ENCODE measurements around the gene WDR33. TPM values are rescaled to one million over a fixed set of nuclear protein-coding genes. Genes with fewer than 3 reads are reported as not detected.
A peak's percentile ranks its signal among the peaks of the same experiment; 100 is the strongest.

Gene WDR33
- total RNA-seq, 2 donors from 2014 or later = 25.4 to 41.9 TPM

DNA sequence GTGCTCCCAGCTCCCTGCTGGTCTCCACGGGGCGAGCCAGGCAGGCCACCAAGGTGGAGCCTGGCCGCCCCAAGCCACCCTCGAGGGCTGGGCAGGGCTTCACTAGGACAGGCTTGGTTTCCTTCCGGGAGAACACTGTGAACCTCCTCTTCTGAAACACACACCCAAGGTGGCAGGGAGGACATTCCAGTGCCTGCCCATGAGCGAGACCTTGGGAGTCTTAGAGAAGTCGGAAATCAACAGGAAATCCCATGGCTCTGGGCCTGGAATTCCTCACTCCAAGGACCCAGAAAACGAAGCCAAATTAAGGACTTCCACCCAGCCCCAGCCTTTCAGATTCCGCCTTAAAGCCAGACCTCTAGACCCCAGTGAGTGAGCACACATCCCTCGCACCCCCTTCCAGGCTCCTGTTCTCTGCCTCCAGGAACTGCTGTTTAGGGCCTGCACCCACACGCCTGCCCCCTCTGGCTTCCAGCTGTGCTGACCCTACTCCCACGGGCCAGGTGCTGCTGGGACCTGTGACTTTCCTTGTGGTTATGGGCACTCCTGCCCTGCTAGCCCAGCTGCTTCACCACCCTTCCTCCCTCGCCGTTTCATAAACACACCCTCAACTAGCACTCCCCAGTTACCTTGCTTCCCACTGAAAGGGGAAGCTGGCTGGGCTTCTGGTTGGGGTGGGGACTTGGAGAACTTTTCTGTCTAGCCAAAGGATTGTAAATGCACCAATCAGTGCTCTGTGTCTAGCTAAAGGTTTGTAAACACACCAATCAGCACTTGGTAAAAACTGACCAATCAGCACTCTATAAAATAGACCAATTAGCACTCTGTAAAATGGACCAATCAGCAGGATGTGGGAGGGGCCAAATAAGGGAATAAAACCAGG lies 151.3 kb downstream of the WDR33 start:
- TF ChIP-seq POLR2AphosphoS5 (IDR thresholded peaks at IDR 0.05) (peak; percentile 26), POLR2A (IDR thresholded peaks at IDR 0.05) (no peak)
- intact Hi-C loops (cut with DNase I) = no loop called here
- no peak for DNase-seq (ENCODE audit: low spot score)
- no peaks in the 10 kb centered on the region for H3K4me1 ChIP-seq (replicated peaks)
- no peaks in the 10 kb centered on the region for H3K36me3 ChIP-seq
- H3K27ac ChIP-seq = peak overlapping the region in 1 of 2 donors; percentile 13
- WGBS = 66% methylated on average over 14 of the region's 14 CpGs
- no peaks in the 10 kb centered on the region for H3K9me3 ChIP-seq
- H3K27me3 ChIP-seq (replicated peaks; ENCODE audit: insufficient read depth) = peaks cover 2% of the 10 kb centered on the region
- no peak overlapping the region for H3K4me3 ChIP-seq

DNA sequence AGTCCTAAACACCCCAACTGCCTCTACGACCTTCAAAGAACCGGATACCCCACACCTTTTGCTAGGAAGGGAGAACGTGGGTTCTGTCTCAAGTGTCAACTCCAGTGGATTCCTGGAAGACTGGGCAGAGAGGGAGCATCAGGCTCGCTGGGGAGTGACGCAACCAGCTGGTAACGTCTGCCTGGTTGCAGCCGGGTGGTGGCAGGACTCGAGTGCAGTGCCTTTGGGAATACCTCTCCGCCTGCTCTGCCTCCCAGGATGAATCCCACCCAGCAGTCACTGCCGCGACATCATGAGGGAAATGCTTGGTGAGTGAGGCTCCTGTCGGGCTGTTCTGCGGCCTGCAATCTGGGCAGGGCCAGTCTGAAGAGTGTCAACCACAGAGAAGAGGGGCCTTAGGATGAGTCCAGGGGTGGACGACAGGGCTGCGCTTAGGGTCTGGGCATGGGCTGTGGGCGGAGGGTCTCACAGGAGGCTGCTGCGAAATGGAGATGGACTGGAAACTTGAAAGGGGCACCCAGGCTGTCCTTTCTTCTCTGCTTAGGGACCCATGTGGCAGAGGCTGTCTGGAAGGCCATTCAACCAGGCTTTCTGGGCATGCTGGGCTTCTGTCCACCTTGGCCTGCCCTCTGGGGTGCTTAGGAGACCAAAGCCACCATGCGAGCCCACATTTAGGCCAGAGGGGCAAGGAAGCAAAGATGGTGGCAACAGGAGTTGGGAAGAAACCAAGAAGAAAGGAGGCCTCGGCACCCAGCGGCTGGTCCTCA lies 152.1 kb downstream of the WDR33 start:
- H3K36me3 ChIP-seq = no peaks in the 10 kb centered on the region
- H3K4me1 ChIP-seq (replicated peaks) = no peaks in the 10 kb centered on the region
- H3K4me3 ChIP-seq = no peak overlapping the region
- H3K9me3 ChIP-seq = no peaks in the 10 kb centered on the region
- H3K27me3 ChIP-seq (replicated peaks; ENCODE audit: insufficient read depth) = peaks cover 2% of the 10 kb centered on the region
- H3K27ac ChIP-seq = peak overlapping the region in 1 of 2 donors; percentile 13
- WGBS = 73% methylated on average over 17 of the region's 20 CpGs
- DNase-seq (ENCODE audit: low spot score) = no peak
- intact Hi-C loops (cut with DNase I) = no loop called here
- TF ChIP-seq CTCF (IDR thresholded peaks at IDR 0.05) (no peak), POLR2A (IDR thresholded peaks at IDR 0.05) (no peak), POLR2AphosphoS5 (IDR thresholded peaks at IDR 0.05) (no peak)

DNA sequence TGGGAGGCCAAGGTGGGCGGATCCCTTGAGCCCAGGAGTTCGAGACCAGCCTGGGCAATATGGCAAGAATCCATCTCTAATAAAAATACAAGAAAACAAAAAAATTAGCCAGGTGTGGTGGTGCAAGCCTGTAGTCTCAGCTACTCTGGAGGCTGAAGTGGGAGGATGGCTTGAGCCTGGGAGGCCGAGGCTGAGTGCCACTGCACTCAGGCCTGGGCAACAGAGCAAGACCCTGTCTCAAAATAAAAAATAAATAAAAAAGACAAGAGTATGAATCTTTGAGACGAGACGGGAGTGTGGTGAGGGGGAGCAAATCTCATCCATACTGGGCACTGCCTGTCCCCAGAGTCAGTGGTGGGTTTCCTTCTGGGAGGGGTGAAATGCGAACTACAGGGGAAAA lies 152.8 kb downstream of the WDR33 start:
- TF ChIP-seq POLR2A (IDR thresholded peaks at IDR 0.05) = no peak
- no peak for TF ChIP-seq CTCF (IDR thresholded peaks at IDR 0.05)
- TF ChIP-seq POLR2AphosphoS5 (IDR thresholded peaks at IDR 0.05) = no peak
- Histone ChIP-seq H3K36me3 (no peaks in the 10 kb centered on the region), H3K27me3 (replicated peaks; ENCODE audit: insufficient read depth) (no peaks in the 10 kb centered on the region), H3K4me3 (no peak overlapping the region), H3K4me1 (replicated peaks) (no peaks in the 10 kb centered on the region), H3K9me3 (no peaks in the 10 kb centered on the region), H3K27ac (no peak overlapping the region)
- no peak for DNase-seq (ENCODE audit: low spot score)
- intact Hi-C loops (cut with DNase I) = no loop called here
- 84% methylated on average over 6 of the region's 6 CpGs for WGBS

- TF ChIP-seq CTCF (IDR thresholded peaks at IDR 0.05) (no peak), POLR2A (IDR thresholded peaks at IDR 0.05) (no peak), POLR2AphosphoS5 (IDR thresholded peaks at IDR 0.05) (no peak)
Observed at GRCh38 chr2:127657232-127657595, 153.8 kb downstream of the WDR33 start.

GRCh38 chr2:127656569-127657231 lies 154.3 kb downstream of the WDR33 start:
- Histone ChIP-seq H3K27me3 (replicated peaks; ENCODE audit: insufficient read depth) (no peaks in the 10 kb centered on the region), H3K4me1 (replicated peaks) (no peaks in the 10 kb centered on the region), H3K27ac (no peak overlapping the region), H3K36me3 (no peaks in the 10 kb centered on the region), H3K9me3 (no peaks in the 10 kb centered on the region), H3K4me3 (no peak overlapping the region)
- 89% methylated on average over 15 of the region's 15 CpGs for WGBS
- no peak for TF ChIP-seq CTCF (IDR thresholded peaks at IDR 0.05)
- TF ChIP-seq POLR2A (IDR thresholded peaks at IDR 0.05) = no peak
- TF ChIP-seq POLR2AphosphoS5 (IDR thresholded peaks at IDR 0.05) = no peak
- no peak for DNase-seq (ENCODE audit: low spot score)
- intact Hi-C loops (cut with DNase I) = no loop called here

More at GRCh38 chr2:127657232-127657595, 153.8 kb downstream of the WDR33 start:
- Histone ChIP-seq H3K36me3 (no peaks in the 10 kb centered on the region), H3K9me3 (no peaks in the 10 kb centered on the region), H3K27ac (no peak overlapping the region), H3K27me3 (replicated peaks; ENCODE audit: insufficient read depth) (no peaks in the 10 kb centered on the region), H3K4me3 (no peak overlapping the region), H3K4me1 (replicated peaks) (no peaks in the 10 kb centered on the region)
- WGBS = 85% methylated on average over 17 of the region's 17 CpGs
- no peak for DNase-seq (ENCODE audit: low spot score)
- intact Hi-C loops (cut with DNase I) = no loop called here
